CD14-positive monocyte (primary cell): ENCODE measurements around the gene TSPAN15. TPM values are rescaled to one million over a fixed set of nuclear protein-coding genes. Genes with fewer than 3 reads are reported as not detected.
"Not testable (repeated sequence)": the region's sequence is repeated elsewhere in the genome, so short reads cannot be mapped to it uniquely, and the experiment has no call there.

Experiments used
- DNase-seq, 3 donors: peaks; one replicate each; pipeline ENCODE4 v3.0.0-alpha.2; 2011 to 2022
- H2AFZ ChIP-seq: 2 replicates; pipeline ENCODE4 v1.6.0; 2012; ENCODE audit warnings: mild to moderate bottlenecking, low read depth, low read length, inconsistent platforms; ENCODE audit not compliant: insufficient read depth, poor library complexity, severe bottlenecking
- H3K27ac ChIP-seq, 2 donors: 1 replicate in 1 of 2; 2 replicates in 1 of 2; pipeline ENCODE4 v1.5.1; 2012 to 2013; ENCODE audit warnings: low read length in 2 of 2, control low read depth in 1 of 2, inconsistent platforms in 1 of 2, low read depth in 1 of 2, mild to moderate bottlenecking in 1 of 2
- H3K27me3 ChIP-seq, 2 donors: one replicate each; pipeline versions ENCODE4 v1.6.0 to v1.6.1; 2011 to 2013; ENCODE audit warnings: low read length in 2 of 2; ENCODE audit not compliant: control insufficient read depth in 2 of 2, insufficient read depth in 2 of 2
- H3K36me3 ChIP-seq, 2 donors: replicated peaks in 1 of 2; 1 replicate in 1 of 2; 2 replicates in 1 of 2; pipeline versions ENCODE4 v1.5.1 to v1.6.1; 2012 to 2013; ENCODE audit warnings: low read length in 2 of 2, control low read depth in 1 of 2, inconsistent platforms in 1 of 2, mild to moderate bottlenecking in 1 of 2; ENCODE audit not compliant: insufficient read depth in 2 of 2, control insufficient read depth in 1 of 2
- H3K4me1 ChIP-seq, 2 donors: 1 replicate in 1 of 2; 2 replicates in 1 of 2; pipeline versions ENCODE4 v1.5.1 to v1.6.1; 2012 to 2013; ENCODE audit warnings: low read length in 2 of 2, control low read depth in 1 of 2, inconsistent platforms in 1 of 2, mild to moderate bottlenecking in 1 of 2, moderate library complexity in 1 of 2; ENCODE audit not compliant: insufficient read depth in 2 of 2, control insufficient read depth in 1 of 2
- H3K4me2 ChIP-seq: replicated peaks from 2 replicates; pipeline ENCODE3; 2012; ENCODE audit warnings: low read length, moderate library complexity, mild to moderate bottlenecking; ENCODE audit not compliant: poor library complexity, severe bottlenecking; ENCODE audit errors: extremely low read depth
- H3K4me3 ChIP-seq, 3 experiments: fragments of 200-600 bp in 1 of 3; sonication (generic) in 1 of 3; replicated peaks in 1 of 3; 1 replicate in 2 of 3; 2 replicates in 1 of 3; pipeline ENCODE4 v1.5.1; 2011 to 2013; ENCODE audit warnings: low read length in 3 of 3, mild to moderate bottlenecking in 3 of 3, control low read depth in 2 of 3, low read depth in 2 of 3, inconsistent platforms in 1 of 3, moderate library complexity in 1 of 3
- H3K79me2 ChIP-seq: 2 replicates; pipeline ENCODE4 v1.6.0; 2012; ENCODE audit warnings: mild to moderate bottlenecking, control low read depth, inconsistent platforms, low read length, moderate library complexity; ENCODE audit not compliant: insufficient read depth
- H3K9ac ChIP-seq: 2 replicates; pipeline ENCODE4 v1.6.0; 2017; ENCODE audit warnings: low read length, mild to moderate bottlenecking; ENCODE audit not compliant: insufficient read depth, poor library complexity, severe bottlenecking
- H3K9me3 ChIP-seq, 2 donors: replicated peaks in 1 of 2; 1 replicate in 1 of 2; 2 replicates in 1 of 2; pipeline versions ENCODE4 v1.5.1 to v1.6.1; 2012 to 2013; ENCODE audit warnings: low read length in 2 of 2, control low read depth in 1 of 2; ENCODE audit not compliant: control insufficient read depth in 1 of 2, insufficient read depth in 1 of 2
- H4K20me1 ChIP-seq: 2 replicates; pipeline ENCODE4 v1.6.0; 2012; ENCODE audit warnings: mild to moderate bottlenecking, low read length, control low read depth, moderate library complexity; ENCODE audit not compliant: insufficient read depth
- H3K27ac Mint-ChIP-seq, 7 donors: one replicate each; pipeline ENCODE4 v1.8.0; 2020; ENCODE audit warnings: mild to moderate bottlenecking in 7 of 7, mixed read lengths in 7 of 7, moderate library complexity in 6 of 7, inconsistent platforms in 2 of 7
- H3K27me3 Mint-ChIP-seq, 3 donors: one replicate each; pipeline ENCODE4 v1.8.0; 2021 to 2022; ENCODE audit warnings: low read depth in 3 of 3, mild to moderate bottlenecking in 3 of 3, mixed read lengths in 3 of 3, moderate library complexity in 3 of 3, inconsistent platforms in 1 of 3
- H3K36me3 Mint-ChIP-seq, 2 donors: one replicate each; pipeline ENCODE4 v1.8.0; 2020; ENCODE audit warnings: mixed read lengths in 2 of 2, inconsistent platforms in 1 of 2, mild to moderate bottlenecking in 1 of 2
- H3K4me1 Mint-ChIP-seq: one replicate; pipeline ENCODE4 v1.8.0; 2020; ENCODE audit warnings: mild to moderate bottlenecking, mixed read lengths
- H3K4me3 Mint-ChIP-seq, 2 donors: one replicate each; pipeline ENCODE4 v1.8.0; 2020; ENCODE audit warnings: mild to moderate bottlenecking in 2 of 2, mixed read lengths in 2 of 2, moderate library complexity in 1 of 2
- H3K9me3 Mint-ChIP-seq, 7 donors: one replicate each; pipeline ENCODE4 v1.8.0; 2020 to 2022; ENCODE audit warnings: mixed read lengths in 7 of 7, mild to moderate bottlenecking in 6 of 7, moderate library complexity in 6 of 7, inconsistent platforms in 2 of 7
- WGBS: methylation state at CpG from one replicate; pipeline ENCODE4 v1.1.5; 2013; ENCODE audit warnings: missing lambda C conversion rate; ENCODE audit not compliant: insufficient coverage; 5-methylcytosine and 5-hydroxymethylcytosine counted together
- intact Hi-C, 2 donors: fragments of 100-400 bp; cut with micrococcal nuclease; formaldehyde crosslinking; loops; one replicate each; pipeline versions ENCODE4 v1.15.0 to v1.15.1; 2023
- polyA plus RNA-seq, 3 donors: library from polyadenylated mRNA; depleted of rRNA in 1 of 3; unstranded in 2 of 3; stranded (reverse) in 1 of 3; fragments of 300-500 nt in 2 of 3; fragments of >200 nt in 1 of 3; fragmentation: Illumina TruSeq in 2 of 3; gene quantifications; 1 replicate in 2 of 3; 2 replicates in 1 of 3; pipeline ENCODE4 v1.2.3, GENCODE V29; 2012 to 2021
- TF ChIP-seq, protein P1 (sequence below): fragments of 200-600 bp; IDR thresholded peaks from one replicate; pipeline ENCODE4 v1.8.0; 2022; ENCODE audit warnings: antibody characterized with exemption, mild to moderate bottlenecking

Gene TSPAN15
- polyA plus RNA-seq, 3 donors, result 0.22 to 0.39 TPM; not detected in 1

DNA sequence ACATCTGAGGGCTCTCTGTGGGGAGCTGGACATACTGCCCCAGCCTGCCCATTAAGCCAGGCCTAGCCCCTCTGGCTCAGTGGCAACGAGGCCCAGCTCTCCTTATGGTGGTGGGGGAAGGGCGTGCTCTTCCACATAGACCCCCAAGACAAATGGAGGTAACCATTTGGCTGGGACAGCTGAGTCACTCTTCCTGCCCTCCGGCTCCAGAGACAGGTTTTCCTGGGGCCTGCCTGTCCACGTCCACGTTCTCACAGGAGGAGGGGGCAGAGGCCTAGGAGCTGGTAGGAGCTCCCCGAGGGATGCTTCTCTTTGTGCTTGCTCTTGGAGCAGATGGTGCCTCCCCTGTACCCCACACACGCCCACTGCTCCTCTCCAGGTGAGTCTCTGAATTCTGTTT lies 33.5 kb downstream of the TSPAN15 start:
- TF ChIP-seq, protein P1, sequence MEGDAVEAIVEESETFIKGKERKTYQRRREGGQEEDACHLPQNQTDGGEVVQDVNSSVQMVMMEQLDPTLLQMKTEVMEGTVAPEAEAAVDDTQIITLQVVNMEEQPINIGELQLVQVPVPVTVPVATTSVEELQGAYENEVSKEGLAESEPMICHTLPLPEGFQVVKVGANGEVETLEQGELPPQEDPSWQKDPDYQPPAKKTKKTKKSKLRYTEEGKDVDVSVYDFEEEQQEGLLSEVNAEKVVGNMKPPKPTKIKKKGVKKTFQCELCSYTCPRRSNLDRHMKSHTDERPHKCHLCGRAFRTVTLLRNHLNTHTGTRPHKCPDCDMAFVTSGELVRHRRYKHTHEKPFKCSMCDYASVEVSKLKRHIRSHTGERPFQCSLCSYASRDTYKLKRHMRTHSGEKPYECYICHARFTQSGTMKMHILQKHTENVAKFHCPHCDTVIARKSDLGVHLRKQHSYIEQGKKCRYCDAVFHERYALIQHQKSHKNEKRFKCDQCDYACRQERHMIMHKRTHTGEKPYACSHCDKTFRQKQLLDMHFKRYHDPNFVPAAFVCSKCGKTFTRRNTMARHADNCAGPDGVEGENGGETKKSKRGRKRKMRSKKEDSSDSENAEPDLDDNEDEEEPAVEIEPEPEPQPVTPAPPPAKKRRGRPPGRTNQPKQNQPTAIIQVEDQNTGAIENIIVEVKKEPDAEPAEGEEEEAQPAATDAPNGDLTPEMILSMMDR, result no peak

DNA sequence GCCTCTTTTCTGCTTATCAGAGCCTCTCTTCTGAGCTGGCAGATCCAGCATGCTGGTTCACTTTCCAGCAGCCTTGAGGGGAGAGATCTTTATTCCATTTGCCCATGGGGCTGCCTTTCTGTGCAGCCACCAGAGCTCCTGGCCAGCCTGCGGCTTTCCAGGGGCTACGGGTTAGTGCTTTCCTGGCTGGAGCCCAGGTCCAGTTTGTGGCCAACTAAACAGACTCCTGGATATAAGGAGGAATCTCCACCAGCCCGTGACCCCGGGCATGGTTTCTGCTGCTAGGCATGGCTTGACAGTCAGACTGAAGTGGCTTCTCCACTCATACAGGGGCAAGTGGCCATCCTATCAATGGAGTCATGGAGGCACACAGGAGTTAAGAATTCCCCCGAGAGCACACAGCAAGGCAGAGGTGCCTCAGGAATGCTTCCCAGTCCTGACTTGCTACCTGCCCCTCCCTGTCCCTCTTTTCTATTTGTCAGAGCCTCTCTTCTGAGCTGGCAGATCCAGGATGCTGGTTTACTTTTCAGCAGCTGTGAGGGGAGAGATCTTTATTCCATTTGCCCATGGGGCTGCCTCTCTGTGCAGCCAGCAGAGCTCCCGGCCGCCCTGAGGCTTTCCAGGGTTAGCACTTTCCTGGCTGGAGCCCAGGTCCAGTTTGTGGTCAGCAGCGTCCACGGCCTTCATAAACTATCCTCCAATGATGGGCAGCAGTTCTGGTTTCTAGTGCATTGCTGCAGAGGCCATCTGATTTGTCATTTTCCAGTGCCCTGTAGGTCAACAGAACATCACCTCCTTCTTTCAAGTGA lies 35.9 kb downstream of the TSPAN15 start:
- no peak overlapping the region for H3K27ac ChIP-seq
- WGBS, result 91% methylated on average over 9 of the region's 9 CpGs
- no peak overlapping the region for H3K4me3 Mint-ChIP-seq
- no peak overlapping the region for H2AFZ ChIP-seq
- intact Hi-C loops, result no loop called here
- H3K27me3 ChIP-seq, result no peaks in the 10 kb centered on the region
- no peak overlapping the region for H3K4me3 ChIP-seq
- H3K4me1 ChIP-seq, result no peaks in the 10 kb centered on the region
- H3K27ac Mint-ChIP-seq, result no peak overlapping the region
- peaks cover 0 to 15% (median 2%) of the 10 kb centered on the region in 3 donors for H3K27me3 Mint-ChIP-seq
- TF ChIP-seq, protein P1, result no peak
- H3K4me2 ChIP-seq, result no peak overlapping the region
- H3K9me3 ChIP-seq, result peaks cover 26 to 41% of the 10 kb centered on the region in 2 donors
- no peaks in the 10 kb centered on the region for H3K36me3 ChIP-seq
- no peaks in the 10 kb centered on the region for H3K36me3 Mint-ChIP-seq
- H3K79me2 ChIP-seq, result no peaks in the 10 kb centered on the region
- H3K9ac ChIP-seq, result no peak overlapping the region
- H4K20me1 ChIP-seq, result no peaks in the 10 kb centered on the region
- peaks cover 2% of the 10 kb centered on the region for H3K4me1 Mint-ChIP-seq
- no peak for DNase-seq
- peaks cover 14 to 37% (median 31%) of the 10 kb centered on the region in 7 donors for H3K9me3 Mint-ChIP-seq

More for the DNA sequence above, 33.5 kb downstream of the TSPAN15 start:
- Mint-ChIP-seq H3K27me3 (peaks cover 4 to 14% (median 4%) of the 10 kb centered on the region in 3 donors), H3K9me3 (peaks cover 14 to 32% (median 26%) of the 10 kb centered on the region in 7 donors), H3K4me3 (no peak overlapping the region), H3K4me1 (peaks cover 20% of the 10 kb centered on the region), H3K27ac (no peak overlapping the region), H3K36me3 (no peaks in the 10 kb centered on the region)
- 80% methylated on average over 1 of the region's 7 CpGs for WGBS
- H4K20me1 ChIP-seq, result no peaks in the 10 kb centered on the region
- no peak overlapping the region for H3K27ac ChIP-seq
- H3K4me2 ChIP-seq, result no peak overlapping the region
- H2AFZ ChIP-seq, result no peak overlapping the region
- no peak overlapping the region for H3K4me3 ChIP-seq
- no peak for DNase-seq
- H3K9me3 ChIP-seq, result peaks cover 25 to 35% of the 10 kb centered on the region in 2 donors
- intact Hi-C loops, result no loop called here
- no peaks in the 10 kb centered on the region for H3K27me3 ChIP-seq
- H3K4me1 ChIP-seq, result peaks cover 17 to 19% of the 10 kb centered on the region in 2 donors
- no peak overlapping the region for H3K9ac ChIP-seq
- no peaks in the 10 kb centered on the region for H3K79me2 ChIP-seq
- H3K36me3 ChIP-seq, result no peaks in the 10 kb centered on the region

DNA sequence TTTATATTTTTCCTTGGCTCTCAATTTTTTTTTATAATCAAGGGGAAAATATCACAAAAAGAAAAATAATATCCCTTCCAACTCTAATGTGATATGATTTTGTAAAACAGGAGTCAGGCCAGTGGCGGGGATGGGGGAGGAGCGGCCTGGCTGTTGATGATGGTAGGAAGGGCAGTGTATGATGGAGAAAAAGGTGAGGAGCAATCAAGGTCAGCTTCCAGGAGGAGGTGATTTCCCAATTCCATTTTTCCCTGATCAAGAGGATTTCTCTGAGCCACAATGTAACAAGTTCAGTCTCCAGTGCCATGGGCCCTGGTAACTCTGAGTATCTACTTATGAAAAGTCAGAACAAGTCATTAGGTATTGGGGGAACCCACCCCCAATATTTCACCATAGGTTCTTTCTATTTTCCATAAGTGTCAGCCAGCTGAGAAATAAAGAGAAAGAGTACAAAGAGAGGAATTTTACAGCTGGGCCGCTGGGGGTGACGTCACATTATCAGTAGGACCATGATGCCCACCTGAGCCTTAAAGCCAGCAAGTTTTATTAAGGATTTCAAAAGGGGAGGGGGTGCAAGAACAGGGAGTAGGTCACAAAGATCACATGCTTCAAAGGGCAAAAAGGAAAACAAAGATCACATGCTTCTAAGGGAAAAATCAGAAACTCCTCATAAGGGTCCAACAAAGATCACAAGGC lies 37.0 kb downstream of the TSPAN15 start:
- H3K4me1 Mint-ChIP-seq, H3K36me3 ChIP-seq, H3K79me2 ChIP-seq, intact Hi-C loops, H3K36me3 Mint-ChIP-seq, H2AFZ ChIP-seq, H3K4me1 ChIP-seq, H3K9ac ChIP-seq, H3K27ac ChIP-seq, H4K20me1 ChIP-seq, H3K4me3 ChIP-seq, H3K27ac Mint-ChIP-seq, H3K4me3 Mint-ChIP-seq, DNase-seq, H3K4me2 ChIP-seq, H3K27me3 ChIP-seq: not testable (repeated sequence)
- peaks cover 26 to 41% of the 10 kb centered on the region in 2 donors for H3K9me3 ChIP-seq
- Mint-ChIP-seq H3K27me3 (peaks cover 0 to 15% (median 2%) of the 10 kb centered on the region in 3 donors), H3K9me3 (peaks cover 14 to 37% (median 31%) of the 10 kb centered on the region in 7 donors)
- 100% methylated on average over 2 of the region's 4 CpGs for WGBS
